HPDE6-E6E7 (cell line): ENCODE results near the gene INTS12.
"Not testable (repeated sequence)": the region's sequence is repeated elsewhere in the genome, so short reads cannot be mapped to it uniquely, and the experiment has no call there.

ENCODE experiments used
- DNase-seq: peaks from one replicate; pipeline ENCODE4 v3.0.0; 2011; ENCODE audit warnings: missing footprints; ENCODE audit errors: extremely low spot score

INTS12 gene

DNA sequence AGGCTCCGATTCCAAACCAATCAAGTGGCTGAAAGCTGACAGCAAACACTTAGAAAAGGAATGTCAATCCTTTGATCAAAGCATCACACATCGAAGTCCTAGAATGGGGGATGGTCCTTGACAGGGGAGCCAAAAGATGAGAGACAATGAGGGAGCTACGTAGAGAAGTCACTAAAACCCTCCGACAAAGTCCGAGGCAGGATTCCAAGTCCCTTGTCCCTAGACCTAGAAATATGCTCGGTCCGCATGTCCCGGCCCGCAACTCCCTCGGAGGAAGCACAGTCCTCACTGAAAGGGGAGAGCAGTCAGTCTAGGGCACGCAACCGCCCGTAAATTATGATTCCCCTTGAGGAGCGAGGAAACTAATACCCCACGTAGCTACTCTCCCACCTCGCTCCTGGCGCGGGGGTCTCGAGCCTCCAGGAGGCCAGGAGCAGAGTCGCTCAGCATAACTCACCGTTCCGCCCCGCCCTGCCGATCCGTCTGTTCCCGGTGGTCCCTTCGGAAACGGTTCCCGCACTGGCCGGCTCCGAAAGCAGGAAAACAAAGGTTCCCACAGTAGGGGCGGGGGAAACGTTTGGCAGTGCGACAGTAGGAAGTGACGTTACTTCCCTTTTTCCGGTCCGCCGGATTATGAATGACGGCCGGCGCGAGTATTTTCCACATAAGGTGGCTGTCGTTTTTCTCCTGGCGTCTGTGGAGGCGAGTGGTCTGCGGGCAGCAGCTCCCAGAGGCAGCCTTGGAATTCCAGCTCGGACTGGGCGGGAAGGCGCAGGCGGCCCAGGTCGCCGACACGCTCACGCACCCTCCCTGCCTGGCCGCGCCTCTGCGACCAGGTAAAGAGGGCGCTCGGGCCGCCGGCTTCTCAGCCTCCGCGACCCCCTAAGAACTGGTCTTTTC lies at the start of gene INTS12, which contains the start of gene GSTCD:
Gene INTS12 (minus strand): TSS at position 509 of the 900 bp plus-strand sequence. CDS start 8,684 bp downstream, outside the sequence.
Gene GSTCD (plus strand): TSS at position 604 of the 900 bp plus-strand sequence. CDS start 8,830 bp downstream, outside the sequence.
- peak; percentile 76 for DNase-seq

DNA sequence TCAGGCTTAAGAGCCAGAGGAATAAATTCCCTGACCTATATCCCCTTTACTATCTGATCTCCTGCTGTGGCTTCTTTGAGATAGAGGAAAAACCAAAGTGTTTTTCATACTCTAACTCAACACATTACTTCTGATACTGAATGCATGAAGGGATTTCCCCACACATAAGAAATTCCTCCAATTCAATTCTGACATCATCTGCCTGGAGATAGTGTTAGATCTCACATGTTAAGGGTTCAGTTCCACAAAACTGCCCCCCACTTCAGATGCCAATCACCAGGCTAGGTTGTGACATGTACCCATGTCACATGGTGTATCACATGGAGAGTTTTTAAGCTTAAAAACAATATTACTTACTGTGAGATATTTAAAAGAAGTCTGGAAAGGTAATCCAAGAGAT lies 46.9 kb upstream of the INTS12 start:
- no peak for DNase-seq

DNA sequence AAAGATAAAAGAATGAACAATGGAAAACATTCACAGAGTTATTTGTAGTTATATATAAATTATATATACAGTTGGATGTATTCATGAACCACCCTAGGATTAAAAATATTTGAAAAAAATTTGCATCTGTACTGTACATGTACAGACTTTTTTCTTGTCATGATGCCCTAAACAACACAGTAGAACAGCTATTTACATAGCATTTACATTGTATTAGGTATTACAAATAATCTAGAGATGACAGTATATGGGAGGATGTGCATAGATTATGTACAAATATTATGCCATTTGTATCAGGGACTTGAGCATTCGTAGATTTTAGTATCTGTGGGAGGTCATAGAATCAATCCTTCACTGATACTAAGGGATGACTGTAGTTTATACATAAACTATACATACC lies 44.9 kb upstream of the INTS12 start:
- DNase-seq, result no peak

DNA sequence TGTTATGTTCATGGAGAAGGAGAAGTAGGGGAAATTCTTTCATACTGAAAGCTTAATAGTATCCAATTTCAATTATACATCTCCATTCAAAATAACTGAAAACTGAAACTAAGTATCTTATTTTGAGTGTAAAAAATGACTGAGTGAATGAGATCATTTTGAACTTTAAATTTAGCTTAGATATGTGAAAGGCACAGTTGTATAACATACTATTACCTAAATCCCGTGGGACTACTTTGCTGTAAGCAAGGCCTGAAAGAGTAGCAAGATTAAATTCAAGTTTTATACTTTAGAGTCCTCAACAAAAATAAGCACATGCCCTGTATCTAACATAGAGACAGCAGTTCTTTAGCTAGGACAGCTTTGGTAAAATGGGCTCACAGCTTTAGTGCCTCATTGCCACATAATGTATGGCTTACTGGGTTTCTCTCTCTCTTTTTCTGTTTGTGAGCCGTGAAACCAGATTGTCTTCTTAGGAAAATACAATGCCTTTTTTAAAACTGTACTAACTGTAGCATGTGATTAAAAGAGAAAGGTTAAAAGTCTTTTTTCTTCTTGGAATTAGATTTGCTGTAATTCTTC lies 43.3 kb upstream of the INTS12 start:
- no peak for DNase-seq

DNA sequence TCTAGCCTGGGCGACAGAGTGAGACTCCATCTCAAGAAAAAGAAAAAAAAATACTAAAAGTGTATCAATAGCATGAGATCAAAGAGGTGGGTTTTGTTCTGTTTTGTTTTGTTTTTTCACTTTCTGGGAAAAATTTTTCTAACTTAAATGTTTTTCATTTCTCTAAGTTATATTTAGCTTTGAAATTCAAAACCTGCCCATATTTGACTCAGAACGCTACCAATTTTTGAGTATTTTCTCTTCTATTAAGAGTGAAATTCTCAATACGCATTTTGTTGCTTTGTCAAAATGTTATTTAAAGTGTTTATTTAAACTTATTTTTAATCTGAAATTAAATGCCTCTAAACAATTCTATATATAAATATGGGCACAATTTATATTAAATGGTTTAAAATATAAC lies 39.7 kb upstream of the INTS12 start:
- DNase-seq, result no peak

- no peak for DNase-seq
Observed at GRCh38 chr4:105741548-105741947, 33.1 kb upstream of the INTS12 start.

DNA sequence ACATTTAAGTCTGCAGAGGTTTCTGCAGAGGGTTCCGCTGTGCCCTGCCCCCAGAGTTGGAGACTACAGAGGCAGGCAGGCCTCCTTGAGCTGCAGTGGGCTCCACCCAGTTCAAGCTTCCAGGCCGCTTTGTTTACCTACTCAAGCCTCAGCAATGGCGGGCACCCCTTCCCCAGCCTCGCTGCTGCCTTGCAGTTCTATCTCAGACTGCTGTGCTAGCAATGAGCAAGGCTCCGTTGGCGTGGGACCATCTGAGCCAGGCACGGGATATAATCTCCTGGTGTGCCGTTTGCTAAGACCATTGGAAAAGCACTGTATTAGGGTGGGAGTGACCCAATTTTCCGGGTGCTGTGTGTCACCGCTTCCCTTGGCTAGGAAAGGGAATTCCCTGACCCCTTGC lies 26.7 kb upstream of the INTS12 start:
- not testable (repeated sequence) for DNase-seq

- not testable (repeated sequence) for DNase-seq
Observed at GRCh38 chr4:105729895-105730294, 21.4 kb upstream of the INTS12 start.

GRCh38 chr4:105725623-105726022 lies 17.1 kb upstream of the INTS12 start:
- DNase-seq, result no peak

DNA sequence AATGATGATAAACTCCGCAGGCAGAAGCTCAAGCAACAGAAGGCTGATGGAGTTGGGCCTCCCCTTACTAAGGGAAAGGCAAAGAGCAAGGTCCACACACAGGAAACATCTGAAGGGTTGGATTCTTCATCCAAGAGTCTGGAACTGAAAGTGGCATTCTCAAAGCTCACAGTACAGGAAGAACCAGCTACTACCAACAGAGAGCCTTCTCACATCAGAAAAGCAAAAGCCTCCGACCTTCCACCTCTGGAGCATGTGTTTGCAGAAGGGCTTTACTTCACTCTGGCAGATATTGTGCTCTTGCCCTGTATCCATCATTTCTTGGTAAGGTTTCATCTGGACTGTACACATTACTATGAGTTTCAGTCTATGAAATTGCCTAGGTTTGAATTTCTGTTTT lies 10.7 kb upstream of the INTS12 start:
- no peak for DNase-seq

DNA sequence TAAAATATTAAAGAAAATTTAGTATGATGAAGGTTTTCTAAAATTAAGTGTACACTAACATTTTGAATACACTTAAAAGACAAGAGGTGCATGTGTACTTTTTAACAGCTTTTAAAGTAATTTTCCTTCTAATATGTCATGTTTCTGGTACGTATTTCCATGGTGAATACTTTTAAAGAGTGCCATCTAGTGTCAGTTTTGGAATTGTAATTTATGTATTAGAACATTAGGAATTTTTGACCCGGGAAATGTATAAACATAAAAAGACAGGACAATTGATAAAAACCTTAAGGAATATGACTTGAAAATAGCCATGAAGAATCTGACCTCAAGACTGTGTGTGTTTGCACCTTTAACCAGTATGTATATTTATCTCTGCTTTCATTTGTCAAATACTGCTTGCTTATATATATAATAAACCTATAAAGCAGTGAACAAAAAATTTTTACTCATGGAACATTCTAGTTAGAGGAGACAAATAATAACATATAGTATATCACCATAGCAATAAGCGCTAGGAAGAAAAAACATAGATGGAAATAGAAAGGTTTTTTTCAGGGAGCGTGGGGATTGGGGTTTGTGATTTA lies 7.3 kb upstream of the INTS12 start:
- DNase-seq, result no peak

GRCh38 chr4:105714932-105715331 lies 6.4 kb upstream of the INTS12 start:
- no peak for DNase-seq

- DNase-seq, result no peak
Observed at GRCh38 chr4:105714071-105714521, 5.6 kb upstream of the INTS12 start.

DNA sequence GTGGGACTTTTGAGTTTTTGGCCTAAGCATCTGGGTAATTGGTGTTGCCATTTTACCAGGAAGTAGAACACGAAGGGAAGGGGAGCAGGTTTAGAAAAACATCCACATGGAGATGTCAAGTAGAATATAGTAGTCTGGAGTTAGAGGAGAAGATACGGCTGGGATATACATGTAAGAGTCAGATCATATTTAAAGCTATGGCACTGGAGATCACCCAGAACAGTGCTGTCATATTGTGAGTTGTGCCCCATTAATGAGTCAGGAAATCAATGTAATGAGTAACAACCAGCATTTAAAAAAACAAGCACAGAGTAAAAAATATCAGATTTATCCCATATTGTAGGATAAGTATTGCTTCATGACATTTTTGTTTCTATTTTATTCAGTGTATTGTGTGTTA lies 4.3 kb upstream of the INTS12 start:
- DNase-seq, result no peak

- DNase-seq, result no peak
Observed at GRCh38 chr4:105710678-105711077, 2.2 kb upstream of the INTS12 start.

GRCh38 chr4:105710012-105710600 lies 1.6 kb upstream of the INTS12 start:
- no peak for DNase-seq

DNA sequence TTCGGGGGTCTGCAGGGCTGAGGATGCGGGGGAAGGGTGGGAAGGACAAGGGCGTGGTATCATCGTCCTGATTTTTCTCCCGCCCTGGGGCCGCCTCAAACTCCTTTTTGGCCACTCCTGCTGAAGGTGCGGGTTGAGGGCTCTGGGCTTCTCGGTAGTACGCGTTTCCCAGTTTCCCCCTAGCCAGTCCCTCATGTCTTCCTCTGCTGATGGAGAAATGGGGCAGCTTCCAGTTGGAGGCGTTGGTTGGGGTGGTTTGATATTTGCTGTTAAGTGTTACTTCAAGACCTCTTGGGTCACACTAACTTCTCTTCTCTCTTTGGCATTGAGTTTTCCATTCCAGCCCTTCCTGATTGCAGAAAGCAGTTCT lies 577 bp upstream of the INTS12 start:
- peak; percentile 19 for DNase-seq

- no peak for DNase-seq
Observed at GRCh38 chr4:105707782-105708180, 708 bp downstream of the INTS12 start.

- no peak for DNase-seq
Observed at GRCh38 chr4:105698607-105699006, 9.9 kb downstream of the INTS12 start.

- not testable (repeated sequence) for DNase-seq
Observed at GRCh38 chr4:105695832-105696231, 12.7 kb downstream of the INTS12 start.

GRCh38 chr4:105694812-105695211 lies 13.7 kb downstream of the INTS12 start:
- DNase-seq, result not testable (repeated sequence)

GRCh38 chr4:105686571-105686970 lies 21.9 kb downstream of the INTS12 start:
- no peak for DNase-seq
